HCT116 (cell line): ENCODE data around the gene TMEM121. TPM values are rescaled to one million over a fixed set of nuclear protein-coding genes. Genes with fewer than 3 reads are reported as not detected.

ENCODE experiments used
- ATAC-seq: fragments of 200-7000 bp; cut with Tn5 transposase; 2 replicates; pipeline ENCODE4 v1.9.1; 2020; ENCODE audit warnings: mild to moderate bottlenecking, moderate library complexity
- BruUV-seq: library from RNA; stranded (reverse); fragments of 400-500 nt; replicated peaks from 2 replicates; lab custom pipeline; 2021; lab: Mats Ljungman, UMichigan
- CTCF ChIA-PET: fragments of 300-600 bp; sonication (Branson Sonifier 250); formaldehyde crosslinking; loops from one replicate; lab custom pipeline; 2021; ENCODE audit warnings: antibody characterized with exemption; lab: Charles Lee
- POLR2A ChIA-PET: fragments of 300-600, 350-600 bp; sonication (Branson Sonifier 250); formaldehyde crosslinking; loops from one replicate; lab custom pipeline; 2021; ENCODE audit warnings: antibody characterized with exemption; lab: Charles Lee
- RAD21 ChIA-PET, 2 experiments: fragments of 300-600 bp; sonication (Branson Sonifier 250); formaldehyde crosslinking; loops; one replicate each; lab custom pipeline; 2023; ENCODE audit warnings: low total read pairs in 2 of 2; ENCODE audit not compliant: uncharacterized antibody in 2 of 2, unreplicated experiment in 2 of 2, low non-redundant PET in 1 of 2; lab: Charles Lee
- DNase-seq: peaks from one replicate; pipeline ENCODE4 v3.0.0-alpha.2; 2010; ENCODE audit warnings: low read depth, low spot score
- H2AFZ ChIP-seq: fragments of 200-600 bp; shearing (Covaris generic), sonication (generic); 2 replicates; pipeline ENCODE4 v1.6.1; 2017; ENCODE audit warnings: low read depth, mixed run types, mixed read lengths, antibody characterized with exemption, low read length; ENCODE audit not compliant: poor library complexity, severe bottlenecking
- H3K27ac ChIP-seq: 2 replicates; pipeline ENCODE4 v1.5.1; 2012; ENCODE audit warnings: low read depth, low read length
- H3K27me3 ChIP-seq: fragments of 200-600 bp; sonication (generic); 2 replicates; pipeline ENCODE4 v1.6.1; 2016; ENCODE audit warnings: mixed run types, low read length, mixed read lengths; ENCODE audit not compliant: insufficient read depth
- H3K36me3 ChIP-seq, 2 experiments: fragments of 200-500 bp in 1 of 2; fragments of 200-600 bp in 1 of 2; sonication (Bioruptor generic) in 1 of 2; sonication (generic) in 1 of 2; 2 replicates each; pipeline versions ENCODE4 v1.5.1 to v1.6.1; 2014 to 2016; ENCODE audit warnings: low read length in 2 of 2, inconsistent platforms in 1 of 2, mixed read lengths in 1 of 2, mixed run types in 1 of 2; ENCODE audit not compliant: insufficient read depth in 2 of 2, control insufficient read depth in 1 of 2
- H3K4me1 ChIP-seq, 2 experiments: fragments of 200-600 bp in 1 of 2; sonication (generic) in 1 of 2; 2 replicates each; pipeline versions ENCODE4 v1.5.1 to v1.6.1; 2012 to 2017; ENCODE audit warnings: low read length in 2 of 2, inconsistent platforms in 1 of 2, mild to moderate bottlenecking in 1 of 2, mixed read lengths in 1 of 2, mixed run types in 1 of 2, moderate library complexity in 1 of 2; ENCODE audit not compliant: insufficient read depth in 2 of 2, control insufficient read depth in 1 of 2
- H3K4me2 ChIP-seq: fragments of 200-600 bp; sonication (generic); 2 replicates; pipeline ENCODE4 v1.6.1; 2017; ENCODE audit warnings: mixed run types, low read length, mixed read lengths
- H3K4me3 ChIP-seq, 2 experiments: fragments of 200-600 bp in 1 of 2; sonication (generic) in 1 of 2; replicated peaks in 1 of 2; 2 replicates each; pipeline ENCODE4 v1.5.1; 2011 to 2016; ENCODE audit warnings: low read length in 2 of 2, control low read depth in 1 of 2, low read depth in 1 of 2, mild to moderate bottlenecking in 1 of 2, mixed read lengths in 1 of 2, mixed run types in 1 of 2
- H3K79me2 ChIP-seq: fragments of 200-600 bp; sonication (generic); 2 replicates; pipeline ENCODE4 v1.6.1; 2017; ENCODE audit warnings: mild to moderate bottlenecking, mixed run types, low read length, moderate library complexity, mixed read lengths; ENCODE audit not compliant: insufficient read depth
- H3K9ac ChIP-seq: fragments of 200-600 bp; sonication (generic); 2 replicates; pipeline ENCODE4 v1.6.1; 2016; ENCODE audit warnings: low read length, mixed read lengths
- H3K9me2 ChIP-seq: fragments of 200-600 bp; sonication (generic), shearing (Covaris generic); 2 replicates; pipeline ENCODE4 v1.6.1; 2017; ENCODE audit warnings: mixed run types, mild to moderate bottlenecking, moderate library complexity; ENCODE audit not compliant: insufficient read depth
- H3K9me3 ChIP-seq, 2 experiments: fragments of 200-500 bp in 1 of 2; fragments of 200-600 bp in 1 of 2; sonication (Bioruptor generic) in 1 of 2; sonication (generic) in 1 of 2; 2 replicates each; pipeline ENCODE4 v1.6.1; 2014 to 2017; ENCODE audit warnings: low read length in 2 of 2, mixed read lengths in 2 of 2, inconsistent platforms in 1 of 2, low read depth in 1 of 2, mild to moderate bottlenecking in 1 of 2, mixed run types in 1 of 2, moderate library complexity in 1 of 2; ENCODE audit not compliant: control insufficient read depth in 1 of 2, insufficient read depth in 1 of 2
- H4K20me1 ChIP-seq: fragments of 200-600 bp; sonication (generic), shearing (Covaris generic); 2 replicates; pipeline ENCODE4 v1.6.1; 2017; ENCODE audit warnings: mixed run types, mild to moderate bottlenecking, moderate library complexity; ENCODE audit not compliant: insufficient read depth
- ATF3 ChIP-seq: IDR thresholded peaks from 2 replicates; pipeline ENCODE4 v1.6.1; 2012
- CEBPB ChIP-seq: IDR thresholded peaks from 2 replicates; pipeline ENCODE4 v1.6.1; 2012; ENCODE audit warnings: low read depth
- CTCF ChIP-seq, 3 experiments: fragments of 200-600 bp in 1 of 3; sonication (generic) in 1 of 3; IDR thresholded peaks in 2 of 3; conservative IDR thresholded peaks in 1 of 3; 2 replicates each; pipeline ENCODE4 v1.5.1; 2012 to 2017; ENCODE audit warnings: low read depth in 2 of 3, low read length in 2 of 3, antibody characterized with exemption in 1 of 3, borderline replicate concordance in 1 of 3, control low read depth in 1 of 3, mild to moderate bottlenecking in 1 of 3, mixed read lengths in 1 of 3, mixed run types in 1 of 3, moderate library complexity in 1 of 3; ENCODE audit not compliant: insufficient read depth in 1 of 3
- EGR1 ChIP-seq: IDR thresholded peaks from 2 replicates; pipeline ENCODE4 v1.6.1; 2012; ENCODE audit warnings: low read depth
- EZH2 ChIP-seq: fragments of 200-600 bp; sonication (generic); IDR thresholded peaks from 2 replicates; pipeline ENCODE4 v1.6.1; 2017; ENCODE audit warnings: antibody characterized with exemption, mixed run types
- EZH2phosphoT487 ChIP-seq: fragments of 200-600 bp; IDR thresholded peaks from 2 replicates; pipeline ENCODE4 v1.6.1; 2018; ENCODE audit warnings: antibody characterized with exemption, borderline replicate concordance
- POLR2A ChIP-seq: IDR thresholded peaks from 2 replicates; pipeline ENCODE4 v1.7.0; 2011; ENCODE audit warnings: borderline replicate concordance; ENCODE audit not compliant: insufficient read depth, insufficient read length; ENCODE audit errors: extremely low read depth
- POLR2AphosphoS5 ChIP-seq: IDR thresholded peaks from 2 replicates; pipeline ENCODE4 v1.6.1; 2011; ENCODE audit warnings: mild to moderate bottlenecking, low read depth, low read length, moderate library complexity
- RAD21 ChIP-seq: IDR thresholded peaks from 2 replicates; pipeline ENCODE4 v1.6.1; 2012; ENCODE audit warnings: low read depth, mild to moderate bottlenecking
- REST ChIP-seq: IDR thresholded peaks from 2 replicates; pipeline ENCODE4 v1.6.1; 2012; ENCODE audit warnings: low read depth
- SIN3A ChIP-seq: IDR thresholded peaks from 2 replicates; pipeline ENCODE4 v1.6.1; 2012; ENCODE audit warnings: low read depth
- SP1 ChIP-seq: IDR thresholded peaks from 2 replicates; pipeline ENCODE4 v1.6.1; 2012; ENCODE audit warnings: low read depth
- TCF7L2 ChIP-seq: IDR thresholded peaks from 2 replicates; pipeline ENCODE4 v1.7.0; 2011; ENCODE audit warnings: borderline replicate concordance, inconsistent platforms; ENCODE audit not compliant: insufficient read depth, insufficient read length; ENCODE audit errors: extremely low read depth
- YY1 ChIP-seq: IDR thresholded peaks from 2 replicates; pipeline ENCODE4 v1.6.1; 2011; ENCODE audit warnings: low read length, low read depth, moderate library complexity, mild to moderate bottlenecking; ENCODE audit not compliant: insufficient replicate concordance; ENCODE audit errors: extremely low read depth
- ZNF274 ChIP-seq: fragments of 200-500 bp; sonication (Bioruptor generic); IDR thresholded peaks from 2 replicates; pipeline ENCODE4 v1.6.1; 2014; ENCODE audit warnings: mild to moderate bottlenecking, low read depth, low read length, inconsistent platforms
- intact Hi-C: fragments of 100-400 bp; cut with micrococcal nuclease; formaldehyde crosslinking; loops from 2 replicates; pipeline ENCODE4 v1.10.0; 2022
- total RNA-seq: library from RNA; stranded (reverse); gene quantifications from one replicate; pipeline ENCODE4 v1.2.1, GENCODE V29; 2021; ENCODE audit not compliant: unreplicated experiment

The TMEM121 gene
- total RNA-seq, 1 experiment from 2014 or later, result 5.5 TPM

GRCh38 chr14:105496831-105497591 lies 29.4 kb upstream of the TMEM121 start:
- Histone ChIP-seq H3K4me1 (peaks cover 4 to 5% of the 10 kb centered on the region in 2 experiments; a peak in 3 of 4 replicates), H3K9me3 (no peaks in the 10 kb centered on the region), H3K36me3 (0 out of 4 replicates have a peak, but pooled peaks cover 0 to 3% of the 10 kb centered on the region in 2 experiments), H3K79me2 (peaks cover 9% of the 10 kb centered on the region), H3K27ac (no peak overlapping the region), H4K20me1 (no peaks in the 10 kb centered on the region; the same call in 1 of the 2 replicates), H3K27me3 (no peaks in the 10 kb centered on the region), H3K9me2 (no peaks in the 10 kb centered on the region), H3K9ac (no peak overlapping the region), H3K4me3 (no peak overlapping the region), H3K4me2 (no peak overlapping the region), H2AFZ (no peak overlapping the region)
- TF ChIP-seq REST (no peak), RAD21 (no peak), SP1 (no peak), POLR2AphosphoS5 (no peak), YY1 (no peak), EZH2 (no peak), CTCF (IDR thresholded peaks at IDR 0.05 in 2 of 3, conservative IDR thresholded peaks at IDR 0.05 in 1 of 3; ENCODE audit: borderline replicate concordance in 1 of 3, insufficient read depth in 1 of 3, low read depth in 2 of 3, low read length in 2 of 3) (no peak), EZH2phosphoT487 (no peak), POLR2A (no peak), ATF3 (no peak), EGR1 (no peak), CEBPB (no peak), TCF7L2 (no peak), SIN3A (no peak), ZNF274 (no peak)
- no TSS peak for BruUV-seq
- DNase-seq (no peak), ATAC-seq (no peak)
- ChIA-PET POLR2A (no interaction called here), CTCF (interaction anchor here (0.9 kb wide), 1 partner anchor 31 kb away, joined by 3 read pairs; no protein-coding TSS in a partner anchor), RAD21 (no interaction called here)
- intact Hi-C loops, result no loop called here
